CD8-positive, alpha-beta memory T cell (primary cell): ENCODE measurements around the gene MBD3L4. TPM values are rescaled to one million over a fixed set of nuclear protein-coding genes. Genes with fewer than 3 reads are reported as not detected.
A peak's percentile ranks its signal among the peaks of the same experiment; 100 is the strongest.
"Not testable (repeated sequence)": the region's sequence is repeated elsewhere in the genome, so short reads cannot be mapped to it uniquely, and the experiment has no call there.

Experiments
- CTCF ChIA-PET: fragments of 350-600 bp; sonication (Branson Sonifier 250); formaldehyde crosslinking; loops from one replicate; lab custom pipeline; 2021; ENCODE audit warnings: antibody characterized with exemption; lab: Charles Lee
- POLR2A ChIA-PET: fragments of 350-600 bp; sonication (Branson Sonifier 250); formaldehyde crosslinking; loops from one replicate; lab custom pipeline; 2021; ENCODE audit warnings: antibody characterized with exemption; lab: Charles Lee
- DNase-seq, 5 donors: peaks; one replicate each; pipeline versions ENCODE4 v3.0.0 to v3.0.0-alpha.2; 2020 to 2022; ENCODE audit warnings: mixed read lengths in 1 of 5
- H3K27ac ChIP-seq: one replicate; pipeline ENCODE4 v1.7.0; 2013; ENCODE audit warnings: low read depth, mild to moderate bottlenecking, low read length, moderate library complexity
- H3K27me3 ChIP-seq: 2 replicates; pipeline ENCODE4 v1.7.0; 2013; ENCODE audit warnings: low read length, mild to moderate bottlenecking; ENCODE audit not compliant: insufficient read depth, poor library complexity, severe bottlenecking
- H3K36me3 ChIP-seq: 2 replicates; pipeline ENCODE4 v1.7.0; 2013; ENCODE audit warnings: mild to moderate bottlenecking, low read length, moderate library complexity; ENCODE audit not compliant: insufficient read depth
- H3K4me1 ChIP-seq: 2 replicates; pipeline ENCODE4 v1.7.0; 2013; ENCODE audit warnings: mild to moderate bottlenecking, low read length, moderate library complexity; ENCODE audit not compliant: insufficient read depth
- H3K4me3 ChIP-seq: 2 replicates; pipeline ENCODE4 v1.7.0; 2013; ENCODE audit warnings: mild to moderate bottlenecking, low read length
- H3K9me3 ChIP-seq: 2 replicates; pipeline ENCODE4 v1.7.0; 2013; ENCODE audit warnings: mild to moderate bottlenecking, low read length
- H3K27ac Mint-ChIP-seq, 8 donors: one replicate each; pipeline ENCODE4 v1.8.0; 2020 to 2021; ENCODE audit warnings: mixed read lengths in 8 of 8, mild to moderate bottlenecking in 6 of 8, inconsistent platforms in 3 of 8, moderate library complexity in 3 of 8
- H3K27me3 Mint-ChIP-seq, 2 donors: one replicate each; pipeline ENCODE4 v1.8.0; 2020 to 2021; ENCODE audit warnings: mixed read lengths in 2 of 2, mild to moderate bottlenecking in 1 of 2, moderate library complexity in 1 of 2
- H3K36me3 Mint-ChIP-seq, 3 donors: one replicate each; pipeline ENCODE4 v1.8.0; 2020 to 2021; ENCODE audit warnings: mixed read lengths in 3 of 3, inconsistent platforms in 1 of 3, mild to moderate bottlenecking in 1 of 3
- H3K4me1 Mint-ChIP-seq, 3 donors: one replicate each; pipeline ENCODE4 v1.8.0; 2020 to 2021; ENCODE audit warnings: mixed read lengths in 3 of 3, inconsistent platforms in 1 of 3, mild to moderate bottlenecking in 1 of 3
- H3K4me3 Mint-ChIP-seq, 7 donors: one replicate each; pipeline ENCODE4 v1.8.0; 2020 to 2021; ENCODE audit warnings: mixed read lengths in 7 of 7, mild to moderate bottlenecking in 6 of 7, moderate library complexity in 4 of 7, inconsistent platforms in 2 of 7
- H3K9me3 Mint-ChIP-seq, 5 donors: one replicate each; pipeline ENCODE4 v1.8.0; 2020 to 2022; ENCODE audit warnings: mixed read lengths in 5 of 5, mild to moderate bottlenecking in 3 of 5, moderate library complexity in 2 of 5, inconsistent platforms in 1 of 5
- polyA plus RNA-seq: library from polyadenylated mRNA; unstranded; fragments of 300-500 nt; fragmentation: Illumina TruSeq; gene quantifications from one replicate; pipeline ENCODE4 v1.2.3, GENCODE V29; 2021
- total RNA-seq, 2 experiments: library from RNA; stranded (reverse); gene quantifications; one replicate each; pipeline ENCODE4 v1.2.3, GENCODE V29; 2021

The MBD3L4 gene
- total and polyA plus RNA-seq, 3 experiments from 2014 or later = not detected

- H3K4me3 Mint-ChIP-seq, CTCF ChIA-PET, H3K36me3 Mint-ChIP-seq, H3K27me3 ChIP-seq, H3K27me3 Mint-ChIP-seq, H3K36me3 ChIP-seq, H3K9me3 Mint-ChIP-seq, H3K4me3 ChIP-seq, H3K9me3 ChIP-seq, POLR2A ChIA-PET, H3K4me1 ChIP-seq, H3K4me1 Mint-ChIP-seq, DNase-seq, H3K27ac Mint-ChIP-seq, H3K27ac ChIP-seq: not testable (repeated sequence)
Observed at GRCh38 chr19:7030278-7030677, 9.7 kb downstream of the MBD3L4 start, which contains the start of gene MBD3L5. Gene MBD3L5 (plus strand): TSS chr19:7030578. CDS start chr19:7030612, 34 bp downstream.

- H3K27me3 ChIP-seq, H3K9me3 ChIP-seq, H3K4me1 ChIP-seq, H3K27me3 Mint-ChIP-seq, H3K4me3 ChIP-seq, H3K36me3 Mint-ChIP-seq, H3K4me1 Mint-ChIP-seq, H3K27ac ChIP-seq, CTCF ChIA-PET, H3K36me3 ChIP-seq, H3K27ac Mint-ChIP-seq, H3K9me3 Mint-ChIP-seq, POLR2A ChIA-PET, H3K4me3 Mint-ChIP-seq, DNase-seq: not testable (repeated sequence)
Observed at GRCh38 chr19:7028790-7029189, 11.2 kb downstream of the MBD3L4 start.

- H3K4me3 Mint-ChIP-seq, CTCF ChIA-PET, H3K36me3 ChIP-seq, H3K27ac Mint-ChIP-seq, POLR2A ChIA-PET, H3K4me1 ChIP-seq, H3K9me3 ChIP-seq, H3K4me1 Mint-ChIP-seq, H3K27ac ChIP-seq, H3K36me3 Mint-ChIP-seq, H3K9me3 Mint-ChIP-seq, H3K4me3 ChIP-seq, DNase-seq, H3K27me3 ChIP-seq, H3K27me3 Mint-ChIP-seq: not testable (repeated sequence)
Observed at GRCh38 chr19:7021331-7021730, 18.6 kb downstream of the MBD3L4 start, which contains the start of gene MBD3L2B. Gene MBD3L2B (minus strand): TSS chr19:7021431. CDS start chr19:7021397, 34 bp downstream.

- Histone ChIP-seq H3K4me1 (peaks cover 7% of the 10 kb centered on the region), H3K27me3 (no peaks in the 10 kb centered on the region), H3K36me3 (no peaks in the 10 kb centered on the region), H3K27ac (no peak overlapping the region), H3K4me3 (no peak overlapping the region), H3K9me3 (no peaks in the 10 kb centered on the region)
- Mint-ChIP-seq H3K4me1 (peaks cover 2 to 9% (median 7%) of the 10 kb centered on the region in 3 donors), H3K9me3 (no peaks in the 10 kb centered on the region), H3K4me3 (no peak overlapping the region), H3K27me3 (no peaks in the 10 kb centered on the region), H3K27ac (no peak overlapping the region), H3K36me3 (no peaks in the 10 kb centered on the region)
- DNase-seq = no peak
- POLR2A ChIA-PET = no interaction called here
- CTCF ChIA-PET = no interaction called here
Observed at GRCh38 chr19:7018828-7019227, 21.2 kb downstream of the MBD3L4 start.

- Histone ChIP-seq H3K4me1 (peaks cover 23% of the 10 kb centered on the region), H3K36me3 (no peaks in the 10 kb centered on the region), H3K27me3 (no peaks in the 10 kb centered on the region), H3K9me3 (no peaks in the 10 kb centered on the region), H3K27ac (no peak overlapping the region), H3K4me3 (no peak overlapping the region)
- peak overlapping the region in 5 of 8 donors; percentile 6 to 91 (median 70) for H3K27ac Mint-ChIP-seq
- DNase-seq = no peak
- H3K4me1 Mint-ChIP-seq = peaks cover 28 to 42% (median 40%) of the 10 kb centered on the region in 3 donors
- H3K27me3 Mint-ChIP-seq = no peaks in the 10 kb centered on the region
- peak overlapping the region in 3 of 7 donors; percentile 0 to 21 (median 18) for H3K4me3 Mint-ChIP-seq
- POLR2A ChIA-PET = no interaction called here
- CTCF ChIA-PET = no interaction called here
- H3K36me3 Mint-ChIP-seq = no peaks in the 10 kb centered on the region
- H3K9me3 Mint-ChIP-seq = no peaks in the 10 kb centered on the region
Observed at GRCh38 chr19:7013678-7014077, 26.3 kb downstream of the MBD3L4 start.

GRCh38 chr19:7010722-7011593, 29.0 kb downstream of the MBD3L4 start:
- Histone ChIP-seq H3K27me3 (no peaks in the 10 kb centered on the region), H3K4me3 (no peak overlapping the region), H3K27ac (no peak overlapping the region), H3K9me3 (no peaks in the 10 kb centered on the region), H3K36me3 (no peaks in the 10 kb centered on the region), H3K4me1 (peaks cover 33% of the 10 kb centered on the region)
- no peaks in the 10 kb centered on the region for H3K36me3 Mint-ChIP-seq
- no peaks in the 10 kb centered on the region for H3K27me3 Mint-ChIP-seq
- CTCF ChIA-PET = no interaction called here
- peak overlapping the region in 2 of 8 donors; percentile 29 to 35 for H3K27ac Mint-ChIP-seq
- peaks cover 34 to 60% (median 54%) of the 10 kb centered on the region in 3 donors for H3K4me1 Mint-ChIP-seq
- POLR2A ChIA-PET = no interaction called here
- peak overlapping the region in 1 of 7 donors; percentile 35 for H3K4me3 Mint-ChIP-seq
- no peak for DNase-seq
- no peaks in the 10 kb centered on the region for H3K9me3 Mint-ChIP-seq

- Mint-ChIP-seq H3K27ac (no peak overlapping the region), H3K27me3 (peaks cover 0 to 3% of the 10 kb centered on the region in 2 donors), H3K9me3 (no peaks in the 10 kb centered on the region), H3K4me1 (peaks cover 26 to 49% (median 46%) of the 10 kb centered on the region in 3 donors), H3K4me3 (no peak overlapping the region), H3K36me3 (no peaks in the 10 kb centered on the region)
- POLR2A ChIA-PET = no interaction called here
- Histone ChIP-seq H3K27ac (no peak overlapping the region), H3K27me3 (no peaks in the 10 kb centered on the region), H3K36me3 (no peaks in the 10 kb centered on the region), H3K9me3 (no peaks in the 10 kb centered on the region), H3K4me1 (peaks cover 22% of the 10 kb centered on the region), H3K4me3 (no peak overlapping the region)
- CTCF ChIA-PET = no interaction called here
- no peak for DNase-seq
Observed at GRCh38 chr19:7007859-7008258, 32.1 kb downstream of the MBD3L4 start.

GRCh38 chr19:7006135-7006704, 33.8 kb downstream of the MBD3L4 start:
- H3K9me3 ChIP-seq = no peaks in the 10 kb centered on the region
- no peaks in the 10 kb centered on the region for H3K36me3 ChIP-seq
- peaks cover 24 to 48% (median 40%) of the 10 kb centered on the region in 3 donors for H3K4me1 Mint-ChIP-seq
- no peaks in the 10 kb centered on the region for H3K27me3 ChIP-seq
- H3K27me3 Mint-ChIP-seq = peaks cover 0 to 8% of the 10 kb centered on the region in 2 donors
- no peak overlapping the region for H3K4me3 Mint-ChIP-seq
- no peak overlapping the region for H3K27ac Mint-ChIP-seq
- H3K36me3 Mint-ChIP-seq = no peaks in the 10 kb centered on the region
- no peak overlapping the region for H3K4me3 ChIP-seq
- peaks cover 22% of the 10 kb centered on the region for H3K4me1 ChIP-seq
- CTCF ChIA-PET = interaction anchor here (2.3 kb wide), 1 partner anchor 142 kb away, joined by 5 read pairs; no protein-coding TSS in a partner anchor
- POLR2A ChIA-PET = no interaction called here
- H3K9me3 Mint-ChIP-seq = no peaks in the 10 kb centered on the region
- DNase-seq = no peak
- H3K27ac ChIP-seq = no peak overlapping the region
